NCI-H82 (cell line): ENCODE data around the gene CDC42BPB.
"Not testable (repeated sequence)": the region's sequence is repeated elsewhere in the genome, so short reads cannot be mapped to it uniquely, and the experiment has no call there.

Experiments
- DNase-seq: peaks from one replicate; lab custom pipeline; 2025; lab: John Stamatoyannopoulos, UW

CDC42BPB gene

GRCh38 chr14:102927878-102928411 is 129.4 kb downstream of the CDC42BPB start:
- peak; percentile 23 for DNase-seq

- DNase-seq = no peak
Measured at GRCh38 chr14:102927346-102927877, 129.9 kb downstream of the CDC42BPB start.

- not testable (repeated sequence) for DNase-seq
Measured at GRCh38 chr14:102926840-102927239, 130.5 kb downstream of the CDC42BPB start.

GRCh38 chr14:102926104-102926503 is 131.2 kb downstream of the CDC42BPB start:
- DNase-seq = no peak

GRCh38 chr14:102925646-102926045 is 131.7 kb downstream of the CDC42BPB start:
- DNase-seq = no peak

- DNase-seq = no peak
Measured at GRCh38 chr14:102924632-102925588, 132.4 kb downstream of the CDC42BPB start.

- DNase-seq = no peak
Measured at GRCh38 chr14:102923925-102924486, 133.3 kb downstream of the CDC42BPB start.

- DNase-seq = peak; percentile 14
Measured at GRCh38 chr14:102923201-102923924, 134.0 kb downstream of the CDC42BPB start.

GRCh38 chr14:102922490-102923200 is 134.7 kb downstream of the CDC42BPB start, which contains the start of gene AMN:
AMN (plus strand) TSS chr14:102922663; CDS start chr14:102922689, 26 bp downstream.
- no peak for DNase-seq

GRCh38 chr14:102920998-102921304 is 136.4 kb downstream of the CDC42BPB start:
- no peak for DNase-seq

GRCh38 chr14:102920273-102920997 is 136.9 kb downstream of the CDC42BPB start:
- no peak for DNase-seq

- no peak for DNase-seq
Measured at GRCh38 chr14:102918438-102918837, 138.9 kb downstream of the CDC42BPB start.

GRCh38 chr14:102917469-102918211 is 139.7 kb downstream of the CDC42BPB start:
- peak; percentile 73 for DNase-seq

- DNase-seq = no peak
Measured at GRCh38 chr14:102917056-102917385, 140.3 kb downstream of the CDC42BPB start.

GRCh38 chr14:102916347-102917055 is 140.8 kb downstream of the CDC42BPB start:
- DNase-seq = no peak

GRCh38 chr14:102915292-102916110 is 141.8 kb downstream of the CDC42BPB start:
- DNase-seq = no peak

GRCh38 chr14:102914474-102915291 is 142.7 kb downstream of the CDC42BPB start:
- no peak for DNase-seq
